Tibial nerve (tissue), 4 donors: ENCODE data around the gene OR8A1. TPM values are rescaled to one million over a fixed set of nuclear protein-coding genes. Genes with fewer than 3 reads are reported as not detected.

Source experiments
- DNase-seq, 2 donors: peaks; one replicate each; pipeline ENCODE4 v3.0.0-alpha.2; 2019; ENCODE audit warnings: low spot score in 2 of 2
- H3K27ac ChIP-seq, 4 donors: fragments of 200-600 bp; sonication (generic) in 3 of 4; one replicate each; pipeline ENCODE4 v1.5.1; 2017 to 2019; ENCODE audit warnings: mild to moderate bottlenecking in 1 of 4
- H3K27me3 ChIP-seq, 2 donors: fragments of 200-600 bp; sonication (generic) in 1 of 2; one replicate each; pipeline versions ENCODE4 v1.5.1 to v1.6.0; 2017 to 2019
- H3K36me3 ChIP-seq, 3 donors: fragments of 200-600 bp; sonication (generic); one replicate each; pipeline ENCODE4 v1.5.1; 2018 to 2019
- H3K4me1 ChIP-seq, 4 donors: fragments of 200-600 bp; sonication (generic) in 3 of 4; one replicate each; pipeline ENCODE4 v1.5.1; 2017 to 2019
- H3K4me3 ChIP-seq, 4 donors: fragments of 200-600 bp; sonication (generic) in 3 of 4; one replicate each; pipeline ENCODE4 v1.5.1; 2017 to 2019; ENCODE audit warnings: mild to moderate bottlenecking in 1 of 4, moderate library complexity in 1 of 4
- H3K9me3 ChIP-seq, 4 donors: fragments of 200-600 bp; sonication (generic) in 3 of 4; one replicate each; pipeline ENCODE4 v1.5.1; 2017 to 2019
- CTCF ChIP-seq, 5 experiments: fragments of 200-600 bp in 3 of 5; fragments of 450-650 bp in 2 of 5; sonication (generic) in 3 of 5; IDR thresholded peaks; one replicate each; pipeline ENCODE4 v1.5.1; 2016 to 2019; ENCODE audit warnings: antibody characterized with exemption in 5 of 5, mild to moderate bottlenecking in 3 of 5, moderate library complexity in 2 of 5
- EP300 ChIP-seq, 2 donors: sonication (generic); formaldehyde crosslinking; IDR thresholded peaks; one replicate each; pipeline ENCODE4 v1.6.1; 2017; ENCODE audit warnings: antibody characterized with exemption in 2 of 2, mild to moderate bottlenecking in 1 of 2
- POLR2A ChIP-seq, 2 donors: fragments of 450-650 bp; IDR thresholded peaks; one replicate each; pipeline ENCODE4 v1.6.1; 2017; ENCODE audit warnings: antibody characterized with exemption in 2 of 2, mild to moderate bottlenecking in 2 of 2, moderate library complexity in 2 of 2
- WGBS, 2 donors: methylation state at CpG; one replicate each; pipeline ENCODE4 v1.1.5; 2018; 5-methylcytosine and 5-hydroxymethylcytosine counted together
- total RNA-seq, 4 donors: library from RNA; depleted of rRNA; stranded (reverse); fragments of >200 nt; gene quantifications; one replicate each; pipeline ENCODE4 v1.1.0, GENCODE V29; 2016

OR8A1 gene
- total RNA-seq, result not detected

GRCh38 chr11:124569697-124570096 is at the start of gene OR8A1:
Gene OR8A1, plus strand, starts transcription at chr11:124569997. Its CDS starts 123 bp downstream, at chr11:124570120.
- H3K4me1 ChIP-seq, result no peaks in the 10 kb centered on the region
- H3K27me3 ChIP-seq, result no peaks in the 10 kb centered on the region
- H3K4me3 ChIP-seq, result no peak within 1 kb of the TSS
- WGBS, 2 donors, result 52 to 56% methylated on average over 4 of the region's 4 CpGs
- H3K9me3 ChIP-seq, result no peaks in the 10 kb centered on the region
- TF ChIP-seq POLR2A (IDR thresholded peaks at IDR 0.05) (no peak), EP300 (IDR thresholded peaks at IDR 0.05) (no peak), CTCF (IDR thresholded peaks at IDR 0.05) (no peak)
- no peaks in the 10 kb centered on the region for H3K36me3 ChIP-seq
- no peak for DNase-seq
- H3K27ac ChIP-seq, result no peak within 1 kb of the TSS

GRCh38 chr11:124520550-124520854 is 49.3 kb upstream of the OR8A1 start:
- H3K4me1 ChIP-seq, result no peaks in the 10 kb centered on the region
- H3K9me3 ChIP-seq, result no peaks in the 10 kb centered on the region
- no peaks in the 10 kb centered on the region for H3K36me3 ChIP-seq
- no peak overlapping the region for H3K4me3 ChIP-seq
- no peak for TF ChIP-seq EP300 (IDR thresholded peaks at IDR 0.05)
- TF ChIP-seq CTCF (IDR thresholded peaks at IDR 0.05), result no peak
- no peak for TF ChIP-seq POLR2A (IDR thresholded peaks at IDR 0.05)
- no peak overlapping the region for H3K27ac ChIP-seq
- 77 to 78% methylated on average over 1 of the region's 1 CpG for WGBS, 2 donors
- H3K27me3 ChIP-seq, result no peaks in the 10 kb centered on the region
- no peak for DNase-seq

- 30 to 42% methylated on average over 2 of the region's 2 CpGs for WGBS, 2 donors
Measured at GRCh38 chr11:124533626-124534025, 36.2 kb upstream of the OR8A1 start.

GRCh38 chr11:124534051-124534450 is 35.7 kb upstream of the OR8A1 start:
- WGBS, 2 donors, result 68 to 75% methylated on average over 2 of the region's 2 CpGs
- Histone ChIP-seq H3K27ac (no peak overlapping the region), H3K27me3 (no peaks in the 10 kb centered on the region), H3K36me3 (no peaks in the 10 kb centered on the region), H3K4me1 (peaks cover 0 to 8% (median 0%) of the 10 kb centered on the region in 4 donors), H3K4me3 (no peak overlapping the region), H3K9me3 (no peaks in the 10 kb centered on the region)
- TF ChIP-seq CTCF (IDR thresholded peaks at IDR 0.05) (no peak), POLR2A (IDR thresholded peaks at IDR 0.05) (no peak), EP300 (IDR thresholded peaks at IDR 0.05) (no peak)
- no peak for DNase-seq

More at GRCh38 chr11:124533626-124534025, 36.2 kb upstream of the OR8A1 start:
- no peak for DNase-seq
- no peak overlapping the region for H3K4me3 ChIP-seq
- TF ChIP-seq POLR2A (IDR thresholded peaks at IDR 0.05) (no peak), CTCF (IDR thresholded peaks at IDR 0.05) (no peak)
- H3K4me1 ChIP-seq, result peaks cover 0 to 8% (median 0%) of the 10 kb centered on the region in 4 donors
- H3K27me3 ChIP-seq, result no peaks in the 10 kb centered on the region
- H3K27ac ChIP-seq, result no peak overlapping the region
- H3K36me3 ChIP-seq, result no peaks in the 10 kb centered on the region
- H3K9me3 ChIP-seq, result peaks cover 0 to 4% (median 0%) of the 10 kb centered on the region in 4 donors

- Histone ChIP-seq H3K27me3 (no peaks in the 10 kb centered on the region), H3K27ac (no peak overlapping the region), H3K36me3 (no peaks in the 10 kb centered on the region), H3K4me1 (peaks cover 0 to 8% (median 0%) of the 10 kb centered on the region in 4 donors), H3K4me3 (no peak overlapping the region), H3K9me3 (no peaks in the 10 kb centered on the region)
- 82 to 83% methylated on average over 8 of the region's 8 CpGs for WGBS, 2 donors
- TF ChIP-seq CTCF (IDR thresholded peaks at IDR 0.05), result no peak
- no peak for TF ChIP-seq EP300 (IDR thresholded peaks at IDR 0.05)
- TF ChIP-seq POLR2A (IDR thresholded peaks at IDR 0.05), result no peak
- DNase-seq, result no peak
Measured at GRCh38 chr11:124535552-124536232, 34.1 kb upstream of the OR8A1 start.
